WTC11 (cell line): ENCODE measurements around the gene MTOR. TPM values are rescaled to one million over a fixed set of nuclear protein-coding genes. Genes with fewer than 3 reads are reported as not detected.
A peak's percentile ranks its signal among the peaks of the same experiment; 100 is the strongest.
"Not testable (repeated sequence)": the region's sequence is repeated elsewhere in the genome, so short reads cannot be mapped to it uniquely, and the experiment has no call there.

Experiments
- ATAC-seq: fragments of 200-7000 bp; cut with Tn5 transposase; 2 replicates; pipeline ENCODE4 v1.10.0; 2021; ENCODE audit warnings: mild to moderate bottlenecking, moderate library complexity
- CTCF ChIA-PET: fragments of 300-600 bp; sonication (Branson Sonifier 250); formaldehyde crosslinking; loops from one replicate; lab custom pipeline; 2021; ENCODE audit warnings: antibody characterized with exemption; lab: Charles Lee
- POLR2A ChIA-PET: fragments of 350-600 bp; sonication (Branson Sonifier 250); formaldehyde crosslinking; loops from one replicate; lab custom pipeline; 2021; ENCODE audit warnings: antibody characterized with exemption; lab: Charles Lee
- DNase-seq: peaks from one replicate; pipeline ENCODE4 v3.0.0; 2021; ENCODE audit warnings: low spot score
- H3K27ac Mint-ChIP-seq: 2 replicates; pipeline ENCODE4 v1.8.0; 2021; ENCODE audit warnings: mixed read lengths
- H3K27me3 Mint-ChIP-seq: 2 replicates; pipeline ENCODE4 v1.8.0; 2021; ENCODE audit warnings: low read depth, mild to moderate bottlenecking, moderate library complexity, mixed read lengths
- H3K36me3 Mint-ChIP-seq: 2 replicates; pipeline ENCODE4 v1.8.0; 2021; ENCODE audit warnings: mixed read lengths
- H3K4me1 Mint-ChIP-seq: 2 replicates; pipeline ENCODE4 v1.8.0; 2022; ENCODE audit warnings: mixed read lengths
- H3K4me3 Mint-ChIP-seq: 2 replicates; pipeline ENCODE4 v1.8.0; 2021; ENCODE audit warnings: mild to moderate bottlenecking, moderate library complexity, mixed read lengths
- H3K9me3 Mint-ChIP-seq: 2 replicates; pipeline ENCODE4 v1.8.0; 2021; ENCODE audit warnings: mixed read lengths
- ATF2 ChIP-seq: sonication (generic); formaldehyde crosslinking; IDR thresholded peaks from 2 replicates; pipeline ENCODE4 v1.8.1; 2022; ENCODE audit warnings: low read depth, missing genetic modification reagents, borderline replicate concordance
- CBFB ChIP-seq: sonication (generic); formaldehyde crosslinking; IDR thresholded peaks from 2 replicates; pipeline ENCODE4 v1.8.1; 2022; ENCODE audit warnings: mild to moderate bottlenecking, low read depth, missing genetic modification reagents
- EMX1 ChIP-seq: fragments of 250-450 bp; sonication (Bioruptor Pico); IDR thresholded peaks from 2 replicates; pipeline ENCODE4 v1.8.0; 2021; ENCODE audit warnings: mild to moderate bottlenecking
- ESRRA ChIP-seq: sonication (generic); formaldehyde crosslinking; IDR thresholded peaks from 2 replicates; pipeline ENCODE4 v1.8.1; 2022; ENCODE audit warnings: mild to moderate bottlenecking, missing genetic modification reagents, borderline replicate concordance
- FOXP4 ChIP-seq: sonication (generic); formaldehyde crosslinking; IDR thresholded peaks from 2 replicates; pipeline ENCODE4 v1.8.0; 2022; ENCODE audit warnings: mild to moderate bottlenecking, missing genetic modification reagents
- GTF2I ChIP-seq: fragments of 250-450 bp; sonication (Bioruptor Pico); conservative IDR thresholded peaks from 2 replicates; pipeline ENCODE4 v1.4.0; 2021; ENCODE audit warnings: mild to moderate bottlenecking
- JUN ChIP-seq: sonication (generic); formaldehyde crosslinking; IDR thresholded peaks from 2 replicates; pipeline ENCODE4 v1.8.0; 2023; ENCODE audit warnings: mild to moderate bottlenecking, missing genetic modification reagents
- NFATC4 ChIP-seq: fragments of 250-450 bp; sonication (Bioruptor Pico); IDR thresholded peaks from 2 replicates; pipeline ENCODE4 v1.9.0; 2021; ENCODE audit warnings: mild to moderate bottlenecking
- OVOL2 ChIP-seq: fragments of 250-450 bp; sonication (Bioruptor Pico); IDR thresholded peaks from 2 replicates; pipeline ENCODE4 v1.9.0; 2021; ENCODE audit warnings: mild to moderate bottlenecking, borderline replicate concordance
- ZNF121 ChIP-seq: sonication (generic); formaldehyde crosslinking; IDR thresholded peaks from 2 replicates; pipeline ENCODE4 v1.8.0; 2023; ENCODE audit warnings: missing genetic modification reagents
- ZNF232 ChIP-seq: sonication (generic); formaldehyde crosslinking; IDR thresholded peaks from 2 replicates; pipeline ENCODE4 v1.8.0; 2022; ENCODE audit warnings: mild to moderate bottlenecking, missing genetic modification reagents
- ZNF281 ChIP-seq: sonication (generic); formaldehyde crosslinking; IDR thresholded peaks from 2 replicates; pipeline ENCODE4 v1.8.0; 2023; ENCODE audit warnings: mild to moderate bottlenecking, missing genetic modification reagents
- ZNF416 ChIP-seq: fragments of 250-450 bp; sonication (Bioruptor Pico); IDR thresholded peaks from 2 replicates; pipeline ENCODE4 v1.9.0; 2021; ENCODE audit warnings: mild to moderate bottlenecking, inconsistent platforms
- ZNF425 ChIP-seq: fragments of 250-450 bp; sonication (Bioruptor Pico); conservative IDR thresholded peaks from 2 replicates; pipeline ENCODE4 v1.9.0; 2021; ENCODE audit warnings: mild to moderate bottlenecking
- ZNF532 ChIP-seq: fragments of 250-450 bp; sonication (Bioruptor Pico); IDR thresholded peaks from 2 replicates; pipeline ENCODE4 v1.9.0; 2021; ENCODE audit warnings: mild to moderate bottlenecking, borderline replicate concordance
- total RNA-seq: library from RNA; stranded (reverse); gene quantifications from 3 replicates; pipeline ENCODE4 v1.2.3, GENCODE V29; 2021

Gene MTOR
- total RNA-seq, 1 experiment from 2014 or later: 65.0 TPM

GRCh38 chr1:11065796-11066195, 196.6 kb downstream of the MTOR start:
- TF ChIP-seq ATF2 (CRISPR knock-in tag) (no peak), ZNF121 (CRISPR knock-in tag) (peak; percentile 76; the same call in 1 of the 2 replicates)
- Mint-ChIP-seq H3K27me3 (no peaks in the 10 kb centered on the region), H3K9me3 (no peaks in the 10 kb centered on the region), H3K36me3 (peaks cover 53% of the 10 kb centered on the region), H3K4me1 (peaks cover 3% of the 10 kb centered on the region), H3K27ac (no peak overlapping the region), H3K4me3 (no peak overlapping the region)
- ATAC-seq (no peak), DNase-seq (no peak)
- CTCF ChIA-PET: interaction anchor here (0.9 kb wide), 1 partner anchor 28 kb away, joined by 3 read pairs; no protein-coding TSS in a partner anchor
- POLR2A ChIA-PET: no interaction called here

GRCh38 chr1:11064942-11065341, 197.4 kb downstream of the MTOR start:
- no peaks in the 10 kb centered on the region for H3K27me3 Mint-ChIP-seq
- DNase-seq: no peak
- CTCF ChIA-PET: interaction anchor here (0.7 to 2.3 kb wide), 2 partner anchors 27 to 67 kb away, joined by 3 to 24 read pairs; no protein-coding TSS in a partner anchor
- no peaks in the 10 kb centered on the region for H3K9me3 Mint-ChIP-seq
- peaks cover 7% of the 10 kb centered on the region for H3K4me1 Mint-ChIP-seq
- TF ChIP-seq ZNF425 (CRISPR knock-in tag): no peak
- TF ChIP-seq GTF2I (CRISPR knock-in tag): 0 out of 2 replicates have a peak, but pooled peaks have one; percentile 80
- POLR2A ChIA-PET: no interaction called here
- H3K36me3 Mint-ChIP-seq: peaks cover 47% of the 10 kb centered on the region
- no peak for ATAC-seq
- H3K4me3 Mint-ChIP-seq: no peak overlapping the region
- no peak overlapping the region for H3K27ac Mint-ChIP-seq

- not testable (repeated sequence) for H3K9me3 Mint-ChIP-seq, H3K4me1 Mint-ChIP-seq, DNase-seq, H3K27me3 Mint-ChIP-seq, H3K4me3 Mint-ChIP-seq, H3K27ac Mint-ChIP-seq
- peak; percentile 13; the same call in 1 of the 2 replicates for ATAC-seq
- H3K36me3 Mint-ChIP-seq: peaks cover 38% of the 10 kb centered on the region
- CTCF ChIA-PET: interaction anchor here (0.6 to 2.3 kb wide), 13 partner anchors 9 to 178 kb away, joined by 3 to 24 read pairs (median 4); partner anchors contain the start of genes EXOSC10 and TARDBP
- POLR2A ChIA-PET: interaction anchor here (0.6 kb wide), 1 partner anchor 165 kb away, joined by 3 read pairs; no protein-coding TSS in a partner anchor
These were observed 198.3 kb downstream of the MTOR start for GRCh38 chr1:11063937-11064537.

- H3K9me3 Mint-ChIP-seq: no peaks in the 10 kb centered on the region
- peaks cover 36% of the 10 kb centered on the region for H3K36me3 Mint-ChIP-seq
- no peak overlapping the region; the same call in 1 of the 2 replicates for H3K27ac Mint-ChIP-seq
- H3K4me1 Mint-ChIP-seq: peaks cover 13% of the 10 kb centered on the region
- DNase-seq (no peak), ATAC-seq (no peak)
- ChIA-PET CTCF (interaction anchor here (0.7 to 2.3 kb wide), 5 partner anchors 10 to 508 kb away, joined by 3 to 24 read pairs (median 7); partner anchors contain the start of gene EXOSC10), POLR2A (no interaction called here)
- no peaks in the 10 kb centered on the region for H3K27me3 Mint-ChIP-seq
- no peak overlapping the region for H3K4me3 Mint-ChIP-seq
- TF ChIP-seq JUN (CRISPR knock-in tag) (no peak), NFATC4 (CRISPR knock-in tag) (no peak), OVOL2 (CRISPR knock-in tag) (no peak), FOXP4 (CRISPR knock-in tag) (no peak), EMX1 (CRISPR knock-in tag) (no peak), ZNF281 (CRISPR knock-in tag) (no peak), ZNF532 (CRISPR knock-in tag) (no peak), ZNF416 (no peak), ESRRA (CRISPR knock-in tag) (no peak), ZNF232 (CRISPR knock-in tag) (no peak), CBFB (CRISPR knock-in tag) (no peak)
These were observed 199.4 kb downstream of the MTOR start for GRCh38 chr1:11062965-11063401.
